ENCODE data around the gene CDKAL1. TPM values are rescaled to one million over a fixed set of nuclear protein-coding genes. Genes with fewer than 3 reads are reported as not detected.

Gene CDKAL1
- total and polyA plus RNA-seq, 2 of the 13 experiments (the other 11 are each of a cell fraction or from before 2014, with no cell fraction given), result 9.5 to 27.7 TPM

DNA sequence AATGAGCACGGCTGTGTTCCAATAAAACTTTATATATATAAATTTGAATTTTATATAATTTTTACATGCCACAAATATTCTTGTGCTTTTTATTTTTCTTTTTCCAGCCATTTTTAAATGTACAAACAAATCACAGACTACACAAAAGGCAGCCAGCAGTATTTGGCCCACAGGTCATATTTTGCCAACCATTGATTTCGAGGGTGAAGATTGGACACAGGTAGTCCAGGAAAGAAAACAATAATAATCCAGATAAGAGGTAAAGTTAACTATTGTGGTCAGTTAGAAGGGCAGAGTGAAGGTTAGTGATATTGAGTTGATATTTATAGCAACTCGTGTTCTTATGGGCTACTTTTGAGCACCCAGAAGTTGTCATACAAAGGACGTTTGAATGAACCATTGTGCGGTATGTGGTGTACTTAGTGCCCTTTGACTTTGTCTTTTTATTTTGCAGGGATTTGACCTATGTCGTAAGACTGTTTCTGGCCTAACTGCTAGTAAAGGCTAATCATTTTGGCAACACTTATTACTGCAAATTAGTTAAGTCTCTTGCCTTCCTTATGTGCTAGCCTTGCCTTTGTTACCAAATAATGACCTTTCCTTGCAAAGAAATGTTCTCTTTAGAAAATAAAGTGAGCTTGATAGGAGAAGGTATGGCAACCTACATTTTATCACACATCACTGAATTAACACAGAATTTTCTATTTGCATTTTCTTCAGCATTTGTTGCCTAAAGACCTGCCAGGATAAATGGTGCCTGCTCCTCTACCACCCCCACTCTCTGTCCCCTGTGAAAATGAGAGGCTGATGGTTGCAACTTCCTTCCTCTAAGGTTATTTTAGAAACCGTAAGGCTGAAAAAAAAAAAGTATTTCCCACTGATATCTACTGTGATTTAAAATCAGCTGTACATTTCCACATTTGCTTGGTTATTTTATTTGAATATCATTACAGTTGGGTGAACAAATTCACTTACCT is 565.4 kb downstream of the CDKAL1 start (continued):
- TF ChIP-seq, protein P1, sequence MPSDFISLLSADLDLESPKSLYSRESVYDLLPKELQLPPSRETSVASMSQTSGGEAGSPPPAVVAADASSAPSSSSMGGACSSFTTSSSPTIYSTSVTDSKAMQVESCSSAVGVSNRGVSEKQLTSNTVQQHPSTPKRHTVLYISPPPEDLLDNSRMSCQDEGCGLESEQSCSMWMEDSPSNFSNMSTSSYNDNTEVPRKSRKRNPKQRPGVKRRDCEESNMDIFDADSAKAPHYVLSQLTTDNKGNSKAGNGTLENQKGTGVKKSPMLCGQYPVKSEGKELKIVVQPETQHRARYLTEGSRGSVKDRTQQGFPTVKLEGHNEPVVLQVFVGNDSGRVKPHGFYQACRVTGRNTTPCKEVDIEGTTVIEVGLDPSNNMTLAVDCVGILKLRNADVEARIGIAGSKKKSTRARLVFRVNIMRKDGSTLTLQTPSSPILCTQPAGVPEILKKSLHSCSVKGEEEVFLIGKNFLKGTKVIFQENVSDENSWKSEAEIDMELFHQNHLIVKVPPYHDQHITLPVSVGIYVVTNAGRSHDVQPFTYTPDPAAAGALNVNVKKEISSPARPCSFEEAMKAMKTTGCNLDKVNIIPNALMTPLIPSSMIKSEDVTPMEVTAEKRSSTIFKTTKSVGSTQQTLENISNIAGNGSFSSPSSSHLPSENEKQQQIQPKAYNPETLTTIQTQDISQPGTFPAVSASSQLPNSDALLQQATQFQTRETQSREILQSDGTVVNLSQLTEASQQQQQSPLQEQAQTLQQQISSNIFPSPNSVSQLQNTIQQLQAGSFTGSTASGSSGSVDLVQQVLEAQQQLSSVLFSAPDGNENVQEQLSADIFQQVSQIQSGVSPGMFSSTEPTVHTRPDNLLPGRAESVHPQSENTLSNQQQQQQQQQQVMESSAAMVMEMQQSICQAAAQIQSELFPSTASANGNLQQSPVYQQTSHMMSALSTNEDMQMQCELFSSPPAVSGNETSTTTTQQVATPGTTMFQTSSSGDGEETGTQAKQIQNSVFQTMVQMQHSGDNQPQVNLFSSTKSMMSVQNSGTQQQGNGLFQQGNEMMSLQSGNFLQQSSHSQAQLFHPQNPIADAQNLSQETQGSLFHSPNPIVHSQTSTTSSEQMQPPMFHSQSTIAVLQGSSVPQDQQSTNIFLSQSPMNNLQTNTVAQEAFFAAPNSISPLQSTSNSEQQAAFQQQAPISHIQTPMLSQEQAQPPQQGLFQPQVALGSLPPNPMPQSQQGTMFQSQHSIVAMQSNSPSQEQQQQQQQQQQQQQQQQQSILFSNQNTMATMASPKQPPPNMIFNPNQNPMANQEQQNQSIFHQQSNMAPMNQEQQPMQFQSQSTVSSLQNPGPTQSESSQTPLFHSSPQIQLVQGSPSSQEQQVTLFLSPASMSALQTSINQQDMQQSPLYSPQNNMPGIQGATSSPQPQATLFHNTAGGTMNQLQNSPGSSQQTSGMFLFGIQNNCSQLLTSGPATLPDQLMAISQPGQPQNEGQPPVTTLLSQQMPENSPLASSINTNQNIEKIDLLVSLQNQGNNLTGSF (CRISPR knock-in tag; IDR thresholded peaks at IDR 0.05), result no peak
- TF ChIP-seq ZNF629 (CRISPR knock-in tag; conservative IDR thresholded peaks at IDR 0.05) (no peak), ZNF326 (CRISPR knock-in tag; IDR thresholded peaks at IDR 0.05; ENCODE audit: borderline replicate concordance) (no peak), TGIF2 (CRISPR knock-in tag; IDR thresholded peaks at IDR 0.05) (no peak), PCBP2 (optimal IDR thresholded peaks at IDR 0.05; ENCODE audit: low read depth, low read length, poor library complexity, severe bottlenecking) (no peak), FOXM1 (CRISPR knock-in tag; IDR thresholded peaks at IDR 0.05) (no peak), SKI (IDR thresholded peaks at IDR 0.05; ENCODE audit: partially characterized antibody) (no peak), EEA1 (CRISPR knock-in tag; IDR thresholded peaks at IDR 0.05; ENCODE audit: borderline replicate concordance) (no peak), STAG1 (CRISPR knock-in tag; IDR thresholded peaks at IDR 0.05) (no peak), SMAD9 (CRISPR knock-in tag; IDR thresholded peaks at IDR 0.05) (no peak), SOX6 (IDR thresholded peaks at IDR 0.05) (no peak), SOX6 (CRISPR knock-in tag; IDR thresholded peaks at IDR 0.05) (peak; percentile 72), HMG20B (CRISPR knock-in tag; conservative IDR thresholded peaks at IDR 0.05) (no peak), SOX5 (CRISPR knock-in tag; IDR thresholded peaks at IDR 0.05; ENCODE audit: borderline replicate concordance) (peak; percentile 49; the same call in 1 of the 2 replicates), MTF2 (CRISPR knock-in tag; IDR thresholded peaks at IDR 0.05; ENCODE audit: borderline replicate concordance) (no peak), ZNF138 (CRISPR knock-in tag; IDR thresholded peaks at IDR 0.05; ENCODE audit: low read depth) (no peak), EP300 (IDR thresholded peaks at IDR 0.05; ENCODE audit: low read depth in 2 of 2, low read length in 2 of 2) (peak in 1 of 2 experiments; percentile 15; a peak in 1 of 4 replicates), EP300 (CRISPR knock-in tag; IDR thresholded peaks at IDR 0.05; ENCODE audit: borderline replicate concordance) (no peak), NR2F6 (IDR thresholded peaks at IDR 0.05) (peak; percentile 78), NR2F6 (CRISPR knock-in tag; IDR thresholded peaks at IDR 0.05) (peak; percentile 63; the same call in 1 of the 2 replicates)
- TF ChIP-seq, protein P2, sequence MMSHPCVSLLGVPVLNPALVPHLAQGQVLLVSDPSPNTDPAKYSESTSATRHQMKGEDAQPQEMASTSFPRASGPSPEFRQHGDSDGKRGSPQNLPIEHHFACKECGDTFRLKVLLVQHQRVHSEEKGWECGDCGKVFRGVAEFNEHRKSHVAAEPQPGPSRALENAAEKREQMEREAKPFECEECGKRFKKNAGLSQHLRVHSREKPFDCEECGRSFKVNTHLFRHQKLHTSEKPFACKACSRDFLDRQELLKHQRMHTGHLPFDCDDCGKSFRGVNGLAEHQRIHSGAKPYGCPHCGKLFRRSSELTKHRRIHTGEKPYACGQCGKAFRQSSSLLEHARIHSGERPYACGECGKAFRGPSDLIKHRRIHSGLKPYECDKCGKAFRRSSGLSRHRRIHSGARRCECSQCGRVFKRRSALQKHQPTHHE (CRISPR knock-in tag; IDR thresholded peaks at IDR 0.05; ENCODE audit: borderline replicate concordance), result no peak
- TF ChIP-seq, protein P3, sequence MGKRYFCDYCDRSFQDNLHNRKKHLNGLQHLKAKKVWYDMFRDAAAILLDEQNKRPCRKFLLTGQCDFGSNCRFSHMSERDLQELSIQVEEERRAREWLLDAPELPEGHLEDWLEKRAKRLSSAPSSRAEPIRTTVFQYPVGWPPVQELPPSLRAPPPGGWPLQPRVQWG (CRISPR knock-in tag; IDR thresholded peaks at IDR 0.05; ENCODE audit: borderline replicate concordance, low read depth), result no peak
